Trophoblast cell (in vitro differentiated cells and primary cell): ENCODE results near the gene KCNMB2.
A peak's percentile ranks its signal among the peaks of the same experiment; 100 is the strongest.

Experiments
- DNase-seq, 2 donors: peaks; one replicate each; pipeline ENCODE4 v3.0.0-alpha.2; 2016
- H2AFZ ChIP-seq: 2 replicates; pipeline ENCODE4 v1.6.1; 2013; ENCODE audit warnings: low read length, moderate library complexity, mild to moderate bottlenecking; ENCODE audit not compliant: insufficient read depth, poor library complexity
- H2AK5ac ChIP-seq: 2 replicates; pipeline ENCODE4 v1.6.1; 2013; ENCODE audit warnings: mild to moderate bottlenecking, low read length
- H2BK120ac ChIP-seq: 2 replicates; pipeline ENCODE4 v1.6.1; 2013; ENCODE audit warnings: low read length, mild to moderate bottlenecking, moderate library complexity; ENCODE audit not compliant: insufficient read depth, poor library complexity
- H2BK12ac ChIP-seq: 2 replicates; pipeline ENCODE4 v1.6.1; 2013; ENCODE audit warnings: mild to moderate bottlenecking, low read length, moderate library complexity
- H2BK5ac ChIP-seq: 2 replicates; pipeline ENCODE4 v1.6.1; 2013; ENCODE audit warnings: low read length, low read depth, moderate library complexity, mild to moderate bottlenecking; ENCODE audit not compliant: poor library complexity
- H3K14ac ChIP-seq: 2 replicates; pipeline ENCODE4 v1.6.1; 2013; ENCODE audit warnings: mild to moderate bottlenecking, low read length
- H3K18ac ChIP-seq: 2 replicates; pipeline ENCODE4 v1.6.1; 2013; ENCODE audit warnings: mild to moderate bottlenecking, low read length
- H3K23ac ChIP-seq: 2 replicates; pipeline ENCODE4 v1.6.1; 2013; ENCODE audit warnings: low read length
- H3K27ac ChIP-seq: 2 replicates; pipeline ENCODE4 v1.5.1; 2013; ENCODE audit warnings: low read depth, mild to moderate bottlenecking, inconsistent platforms, low read length, moderate library complexity
- H3K27me3 ChIP-seq: 2 replicates; pipeline ENCODE4 v1.6.1; 2013; ENCODE audit warnings: inconsistent platforms, mild to moderate bottlenecking, low read length, moderate library complexity; ENCODE audit not compliant: insufficient read depth
- H3K36me3 ChIP-seq, 2 experiments: 1 replicate in 1 of 2; 2 replicates in 1 of 2; pipeline ENCODE4 v1.6.1; 2013; ENCODE audit warnings: low read length in 2 of 2, mild to moderate bottlenecking in 2 of 2, moderate library complexity in 1 of 2; ENCODE audit not compliant: insufficient read depth in 2 of 2, control insufficient read depth in 1 of 2
- H3K4ac ChIP-seq: 2 replicates; pipeline ENCODE4 v1.6.1; 2013; ENCODE audit warnings: low read depth, mild to moderate bottlenecking, low read length, moderate library complexity
- H3K4me1 ChIP-seq, 2 experiments: 1 replicate in 1 of 2; 2 replicates in 1 of 2; pipeline ENCODE4 v1.6.1; 2013; ENCODE audit warnings: low read length in 2 of 2, mild to moderate bottlenecking in 2 of 2, moderate library complexity in 1 of 2; ENCODE audit not compliant: insufficient read depth in 2 of 2, control insufficient read depth in 1 of 2
- H3K4me2 ChIP-seq: 2 replicates; pipeline ENCODE4 v1.6.1; 2013; ENCODE audit warnings: inconsistent platforms, mild to moderate bottlenecking, low read length, moderate library complexity
- H3K4me3 ChIP-seq: 2 replicates; pipeline ENCODE4 v1.5.1; 2013; ENCODE audit warnings: mild to moderate bottlenecking, low read depth, low read length, inconsistent platforms
- H3K79me1 ChIP-seq: one replicate; pipeline ENCODE4 v1.6.1; 2013; ENCODE audit warnings: low read length
- H3K79me2 ChIP-seq: 2 replicates; pipeline ENCODE4 v1.6.1; 2013; ENCODE audit warnings: low read length, mild to moderate bottlenecking; ENCODE audit not compliant: control insufficient read depth, insufficient read depth, poor library complexity
- H3K9ac ChIP-seq: 2 replicates; pipeline ENCODE4 v1.6.1; 2013; ENCODE audit warnings: mild to moderate bottlenecking, low read length
- H3K9me3 ChIP-seq: 2 replicates; pipeline ENCODE4 v1.6.1; 2013; ENCODE audit warnings: low read depth, mild to moderate bottlenecking, control low read depth, inconsistent platforms, low read length; ENCODE audit not compliant: insufficient read depth
- H4K12ac ChIP-seq: 2 replicates; pipeline ENCODE4 v1.6.1; 2013; ENCODE audit warnings: low read depth, mild to moderate bottlenecking, low read length, moderate library complexity
- H4K8ac ChIP-seq: 2 replicates; pipeline ENCODE4 v1.6.1; 2013; ENCODE audit warnings: low read depth, mild to moderate bottlenecking, low read length, moderate library complexity
- H4K91ac ChIP-seq: one replicate; pipeline ENCODE4 v1.6.1; 2013; ENCODE audit warnings: low read depth, mild to moderate bottlenecking, low read length, moderate library complexity
- WGBS: extraction: QIAGEN DNeasy Blood & Tissue Kit; methylation state at CpG from one replicate; pipeline ENCODE4 v1.1.7; 2013; ENCODE audit warnings: missing lambda C conversion rate; ENCODE audit not compliant: insufficient read length, insufficient coverage; ENCODE audit errors: extremely low coverage; 5-methylcytosine and 5-hydroxymethylcytosine counted together

Gene KCNMB2

DNA sequence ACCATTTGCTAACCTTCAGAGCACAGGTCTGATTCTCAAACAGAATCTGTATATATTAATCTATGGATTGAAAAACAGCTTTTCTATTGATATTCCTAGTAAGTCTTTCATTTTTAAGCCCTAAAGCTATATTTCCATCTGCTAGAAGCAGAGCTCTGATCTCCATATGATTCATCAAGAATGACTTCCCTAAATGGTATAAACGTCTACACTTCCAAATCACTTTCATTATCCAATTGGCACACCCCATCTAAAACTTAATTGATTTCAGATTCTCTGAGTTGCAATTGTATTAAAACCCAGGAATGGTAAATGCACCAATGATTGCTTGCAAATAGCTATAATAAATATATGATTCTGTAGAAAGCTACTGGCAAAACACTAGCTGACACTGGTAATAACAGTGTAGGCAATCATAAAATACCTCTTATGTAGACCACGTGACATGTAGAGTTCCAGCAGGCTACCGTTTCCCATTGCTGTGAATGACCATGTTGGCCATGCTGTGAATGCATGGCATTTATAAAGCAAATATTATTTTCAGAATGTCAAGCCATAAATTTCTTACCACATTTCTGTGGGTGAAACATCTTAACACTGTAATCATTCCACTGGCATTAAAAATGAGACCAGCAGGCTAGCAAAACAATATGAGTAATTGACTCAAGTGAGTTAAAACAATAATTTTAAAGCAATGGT is 309.3 kb downstream of the KCNMB2 start:
- Histone ChIP-seq H3K9me3 (peaks cover under 1% of the 10 kb centered on the region), H2AK5ac (no peak overlapping the region), H3K4me2 (no peak overlapping the region), H3K4me3 (no peak overlapping the region), H3K14ac (no peak overlapping the region), H3K27ac (no peak overlapping the region), H3K4ac (no peak overlapping the region), H3K36me3 (no peaks in the 10 kb centered on the region), H3K27me3 (no peaks in the 10 kb centered on the region), H3K9ac (no peak overlapping the region), H3K18ac (no peak overlapping the region), H2BK5ac (no peak overlapping the region), H3K4me1 (no peaks in the 10 kb centered on the region), H3K79me2 (no peaks in the 10 kb centered on the region), H3K23ac (no peak overlapping the region), H2BK12ac (no peak overlapping the region), H2BK120ac (no peak overlapping the region), H4K91ac (no peak overlapping the region), H3K79me1 (no peaks in the 10 kb centered on the region), H4K12ac (no peak overlapping the region), H4K8ac (no peak overlapping the region), H2AFZ (no peak overlapping the region)
- WGBS: no CpG with 5 or more reads among the region's 3 CpGs
- peak; percentile 51 to 76 for DNase-seq

DNA sequence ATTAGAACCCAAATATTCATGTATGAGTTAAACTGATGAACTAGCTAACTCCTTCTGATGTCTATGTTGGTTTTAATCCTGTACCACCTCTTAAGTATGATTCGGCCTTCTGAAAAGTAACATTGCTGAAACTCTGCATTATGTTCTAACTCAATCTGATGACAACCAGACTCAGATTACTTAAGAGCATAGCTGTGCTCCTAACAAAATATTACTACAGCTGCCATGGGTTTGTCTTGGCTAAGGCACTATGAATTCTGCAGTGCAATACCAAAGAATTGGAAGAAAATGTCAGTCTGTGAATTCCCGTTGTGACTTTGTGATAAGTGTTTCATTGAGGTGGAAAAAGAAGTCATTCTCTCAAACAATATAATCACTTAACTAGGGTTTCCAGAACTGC is 311.0 kb downstream of the KCNMB2 start:
- H3K79me2 ChIP-seq: no peaks in the 10 kb centered on the region
- WGBS: no CpG with 5 or more reads among the region's 2 CpGs
- no peak overlapping the region for H2BK120ac ChIP-seq
- H3K27ac ChIP-seq: no peak overlapping the region
- H2AFZ ChIP-seq: no peak overlapping the region
- H3K79me1 ChIP-seq: no peaks in the 10 kb centered on the region
- H2BK5ac ChIP-seq: no peak overlapping the region
- H2BK12ac ChIP-seq: no peak overlapping the region
- H2AK5ac ChIP-seq: no peak overlapping the region
- no peak overlapping the region for H4K8ac ChIP-seq
- H3K18ac ChIP-seq: no peak overlapping the region
- H4K12ac ChIP-seq: no peak overlapping the region
- no peaks in the 10 kb centered on the region for H3K27me3 ChIP-seq
- H3K9me3 ChIP-seq: no peaks in the 10 kb centered on the region
- no peak overlapping the region for H3K4ac ChIP-seq
- H4K91ac ChIP-seq: no peak overlapping the region
- H3K4me2 ChIP-seq: no peak overlapping the region
- no peak overlapping the region for H3K14ac ChIP-seq
- no peaks in the 10 kb centered on the region for H3K36me3 ChIP-seq
- H3K9ac ChIP-seq: no peak overlapping the region
- DNase-seq: peak in 1 of 2 donors; percentile 53
- no peak overlapping the region for H3K23ac ChIP-seq
- H3K4me3 ChIP-seq: no peak overlapping the region
- H3K4me1 ChIP-seq: no peaks in the 10 kb centered on the region

DNA sequence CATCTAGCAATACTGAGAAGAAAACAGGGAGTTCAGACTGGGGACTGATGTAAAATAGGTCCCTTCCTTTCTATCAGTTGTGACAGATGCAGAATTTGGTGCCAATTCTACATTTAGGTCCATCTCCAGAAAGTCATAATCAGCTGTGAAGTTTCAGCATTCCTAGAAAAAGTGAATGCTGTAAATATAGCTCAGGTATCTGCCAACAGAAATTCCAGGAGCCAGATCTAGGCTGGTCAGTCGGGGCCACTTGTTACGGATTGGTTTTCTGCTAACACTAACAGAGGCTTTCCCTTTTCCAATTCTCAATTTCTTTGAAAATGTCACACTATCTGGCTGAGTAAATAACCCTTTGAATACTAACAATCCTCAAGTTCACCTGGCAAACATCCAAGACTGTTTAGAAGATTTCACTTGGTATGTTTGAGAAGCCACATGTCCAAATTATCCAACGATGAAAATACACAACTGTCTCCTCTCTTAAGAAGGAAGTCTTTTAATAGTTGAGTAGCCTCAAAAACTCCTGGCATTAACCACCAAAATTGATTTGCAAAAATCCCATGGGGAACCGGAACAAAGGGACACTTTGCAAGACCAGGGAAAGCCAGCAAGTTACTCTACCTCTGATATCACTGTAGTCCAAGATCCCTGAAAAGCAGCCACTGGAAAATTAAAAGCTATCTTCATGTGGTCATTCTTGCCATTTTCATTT is 313.1 kb downstream of the KCNMB2 start:
- no peak for DNase-seq
- WGBS: no CpG with 5 or more reads among the region's 4 CpGs
- Histone ChIP-seq H3K4me1 (no peaks in the 10 kb centered on the region), H3K36me3 (no peaks in the 10 kb centered on the region), H3K4me2 (no peak overlapping the region), H4K12ac (no peak overlapping the region), H3K79me2 (no peaks in the 10 kb centered on the region), H3K4ac (no peak overlapping the region), H2BK120ac (no peak overlapping the region), H3K23ac (no peak overlapping the region), H3K18ac (no peak overlapping the region), H2AK5ac (no peak overlapping the region), H3K79me1 (no peaks in the 10 kb centered on the region), H3K4me3 (no peak overlapping the region), H2BK5ac (no peak overlapping the region), H2AFZ (no peak overlapping the region), H3K27me3 (no peaks in the 10 kb centered on the region), H3K27ac (no peak overlapping the region), H4K91ac (no peak overlapping the region), H2BK12ac (no peak overlapping the region), H3K9me3 (no peaks in the 10 kb centered on the region), H3K14ac (no peak overlapping the region), H4K8ac (no peak overlapping the region), H3K9ac (no peak overlapping the region)

GRCh38 chr3:178850450-178851190 is 314.4 kb downstream of the KCNMB2 start:
- no peak overlapping the region for H3K14ac ChIP-seq
- no peak overlapping the region for H3K27ac ChIP-seq
- H4K8ac ChIP-seq: no peak overlapping the region
- no peak overlapping the region for H2BK5ac ChIP-seq
- H3K4me2 ChIP-seq: no peak overlapping the region
- H2AFZ ChIP-seq: no peak overlapping the region
- H3K27me3 ChIP-seq: no peaks in the 10 kb centered on the region
- no peaks in the 10 kb centered on the region for H3K9me3 ChIP-seq
- H3K4me3 ChIP-seq: no peak overlapping the region
- H4K12ac ChIP-seq: no peak overlapping the region
- no peak overlapping the region for H3K23ac ChIP-seq
- no peak overlapping the region for H2AK5ac ChIP-seq
- no peaks in the 10 kb centered on the region for H3K36me3 ChIP-seq
- no CpG with 5 or more reads among the region's 8 CpGs for WGBS
- H3K4ac ChIP-seq: no peak overlapping the region
- H3K79me1 ChIP-seq: no peaks in the 10 kb centered on the region
- no peaks in the 10 kb centered on the region for H3K4me1 ChIP-seq
- no peak overlapping the region for H2BK12ac ChIP-seq
- no peaks in the 10 kb centered on the region for H3K79me2 ChIP-seq
- no peak overlapping the region for H4K91ac ChIP-seq
- peak; percentile 8 to 45 for DNase-seq
- no peak overlapping the region for H3K18ac ChIP-seq
- no peak overlapping the region for H3K9ac ChIP-seq
- no peak overlapping the region for H2BK120ac ChIP-seq
